Skeletal muscle tissue (tissue), 4 donors: ENCODE measurements around the gene TAGLN3. TPM values are rescaled to one million over a fixed set of nuclear protein-coding genes. Genes with fewer than 3 reads are reported as not detected.

Source experiments
- H3K27ac ChIP-seq: one replicate; pipeline ENCODE4 v1.7.0; 2013; ENCODE audit warnings: mild to moderate bottlenecking, low read depth, low read length, inconsistent platforms
- H3K27me3 ChIP-seq, 3 donors: one replicate each; pipeline ENCODE4 v1.7.0; 2013; ENCODE audit warnings: low read length in 3 of 3; ENCODE audit not compliant: control insufficient read depth in 3 of 3, insufficient read depth in 3 of 3
- H3K36me3 ChIP-seq, 3 donors: one replicate each; pipeline ENCODE4 v1.7.0; 2013; ENCODE audit warnings: low read length in 3 of 3; ENCODE audit not compliant: control insufficient read depth in 3 of 3, insufficient read depth in 3 of 3
- H3K4me1 ChIP-seq, 3 donors: one replicate each; pipeline ENCODE4 v1.7.0; 2013; ENCODE audit warnings: low read length in 3 of 3, mild to moderate bottlenecking in 3 of 3; ENCODE audit not compliant: control insufficient read depth in 3 of 3, insufficient read depth in 3 of 3
- H3K4me3 ChIP-seq, 3 donors: one replicate each; pipeline ENCODE4 v1.7.0; 2013; ENCODE audit warnings: low read length in 3 of 3
- H3K9ac ChIP-seq, 3 donors: one replicate each; pipeline ENCODE4 v1.7.0; 2013; ENCODE audit warnings: low read length in 3 of 3, mild to moderate bottlenecking in 3 of 3, moderate library complexity in 2 of 3, low read depth in 1 of 3
- H3K9me3 ChIP-seq, 3 donors: one replicate each; pipeline ENCODE4 v1.7.0; 2013; ENCODE audit warnings: low read length in 3 of 3; ENCODE audit not compliant: control insufficient read depth in 3 of 3
- total RNA-seq: library from RNA; depleted of rRNA; stranded (reverse); fragments of >200 nt; gene quantifications from one replicate; pipeline ENCODE4 v1.2.3, GENCODE V29; 2014
- donor health status: Osteomylitis.

The TAGLN3 gene
- total RNA-seq, 1 donor from 2014 or later = 0.52 TPM

DNA sequence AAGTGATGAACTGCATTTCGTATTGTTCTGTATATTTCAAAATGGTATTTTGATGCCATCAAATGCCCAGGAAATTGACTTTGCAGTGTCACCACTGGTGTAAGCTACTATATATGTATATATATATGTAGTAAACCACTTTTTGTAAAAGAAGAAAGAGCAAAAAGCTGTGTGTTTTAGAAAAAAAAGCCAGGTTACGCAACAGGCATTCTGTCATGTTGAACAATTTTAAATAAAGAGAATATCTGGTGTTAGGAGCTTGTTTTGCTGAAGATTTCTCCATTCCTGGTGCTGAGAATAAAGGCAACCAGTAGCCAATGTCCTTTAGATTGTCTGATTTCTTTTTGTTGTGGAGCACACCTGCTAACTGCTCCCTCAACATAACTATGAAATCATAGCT lies 23.6 kb upstream of the TAGLN3 start:
- peaks cover 0 to 9% (median 7%) of the 10 kb centered on the region in 3 donors for H3K4me1 ChIP-seq
- H3K27me3 ChIP-seq = no peaks in the 10 kb centered on the region
- no peak overlapping the region for H3K9ac ChIP-seq
- peaks cover 0 to 3% (median 0%) of the 10 kb centered on the region in 3 donors for H3K36me3 ChIP-seq
- no peak overlapping the region for H3K27ac ChIP-seq
- no peak overlapping the region for H3K4me3 ChIP-seq
- H3K9me3 ChIP-seq = no peaks in the 10 kb centered on the region

DNA sequence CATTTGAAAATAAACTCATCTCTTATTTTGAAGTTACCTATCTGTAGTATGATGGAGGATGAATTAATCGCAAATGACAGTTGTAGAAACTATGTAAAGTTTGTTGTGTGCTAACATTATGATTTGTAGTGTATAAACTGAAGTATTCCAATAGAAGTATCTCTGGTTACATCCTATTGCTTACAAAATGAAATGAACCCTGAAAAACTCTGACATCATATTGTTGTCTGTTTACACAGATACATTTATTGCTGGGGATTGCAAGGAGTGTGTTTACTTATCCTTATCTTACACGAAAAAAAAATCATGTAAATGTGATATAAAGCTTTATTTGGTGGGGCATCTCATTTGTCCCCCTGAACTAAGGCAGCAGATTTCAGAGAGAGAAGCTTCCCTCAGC lies 22.5 kb upstream of the TAGLN3 start:
- Histone ChIP-seq H3K27ac (no peak overlapping the region), H3K4me1 (peaks cover 0 to 14% (median 7%) of the 10 kb centered on the region in 3 donors), H3K9me3 (no peaks in the 10 kb centered on the region), H3K27me3 (no peaks in the 10 kb centered on the region), H3K4me3 (no peak overlapping the region), H3K9ac (no peak overlapping the region), H3K36me3 (peaks cover 0 to 3% (median 0%) of the 10 kb centered on the region in 3 donors)

DNA sequence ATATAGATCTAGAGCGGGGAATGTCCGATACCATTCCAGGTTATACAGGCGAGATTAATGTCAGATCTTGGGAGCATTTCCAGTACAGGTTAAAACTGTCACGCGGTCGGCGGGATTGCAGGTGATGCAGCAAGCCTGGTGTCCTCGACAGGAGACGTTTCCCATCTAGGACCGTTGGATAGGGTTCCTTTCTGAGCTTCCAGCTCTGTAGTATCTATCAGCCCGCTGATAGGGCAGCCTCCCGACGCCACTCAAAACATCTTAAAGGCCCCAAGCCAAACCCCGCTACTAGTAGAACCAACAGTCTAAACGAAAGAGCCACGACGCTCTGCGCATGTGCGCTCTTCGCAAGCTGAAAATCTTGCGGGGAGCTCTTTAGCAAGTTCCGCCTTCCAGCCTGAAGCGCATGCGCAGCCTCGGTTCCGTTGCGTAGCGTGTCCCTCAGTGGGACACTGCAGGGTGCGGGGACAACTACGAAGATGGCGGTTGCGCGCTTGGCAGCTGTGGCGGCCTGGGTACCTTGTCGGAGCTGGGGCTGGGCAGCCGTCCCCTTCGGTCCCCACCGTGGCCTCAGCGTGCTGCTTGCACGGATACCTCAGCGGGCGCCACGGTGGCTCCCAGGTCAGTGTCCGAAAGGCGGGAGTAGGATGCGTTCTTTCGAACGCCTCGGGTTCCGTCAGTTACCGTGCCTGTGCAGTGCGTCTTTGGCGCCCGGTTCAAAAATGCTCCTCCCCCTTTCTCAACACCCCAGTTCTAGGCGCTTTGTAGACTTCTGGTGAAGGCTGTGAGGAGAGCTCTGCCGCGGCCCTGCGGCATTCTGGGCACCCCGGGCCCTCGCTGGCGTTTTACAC lies 19.9 kb upstream of the TAGLN3 start, which contains the start of gene ABHD10:
Gene ABHD10, plus strand, starts transcription at position 444 of the 851 bp plus-strand sequence. Its CDS starts 36 bp downstream, at position 480.
- Histone ChIP-seq H3K27ac (peak within 1 kb of the TSS; percentile 69), H3K36me3 (no peaks in the 10 kb centered on the region), H3K4me1 (peaks cover 0 to 16% (median 3%) of the 10 kb centered on the region in 3 donors), H3K9ac (peak within 1 kb of the TSS; percentile 77 to 92 (median 80)), H3K27me3 (no peaks in the 10 kb centered on the region), H3K4me3 (peak within 1 kb of the TSS; percentile 90 to 95 (median 93)), H3K9me3 (no peaks in the 10 kb centered on the region)

- Histone ChIP-seq H3K27me3 (no peaks in the 10 kb centered on the region), H3K4me1 (peaks cover 0 to 16% (median 3%) of the 10 kb centered on the region in 3 donors), H3K9ac (peak overlapping the region; percentile 77 to 92 (median 80)), H3K27ac (peak overlapping the region; percentile 69), H3K9me3 (no peaks in the 10 kb centered on the region), H3K36me3 (no peaks in the 10 kb centered on the region), H3K4me3 (peak overlapping the region; percentile 90 to 95 (median 93))
Observed at GRCh38 chr3:111979434-111980038, 19.2 kb upstream of the TAGLN3 start.

- H3K9me3 ChIP-seq = no peaks in the 10 kb centered on the region
- no peak overlapping the region for H3K9ac ChIP-seq
- H3K4me1 ChIP-seq = peaks cover 0 to 16% (median 3%) of the 10 kb centered on the region in 3 donors
- no peak overlapping the region for H3K27ac ChIP-seq
- H3K4me3 ChIP-seq = no peak overlapping the region
- H3K27me3 ChIP-seq = no peaks in the 10 kb centered on the region
- H3K36me3 ChIP-seq = no peaks in the 10 kb centered on the region
Observed at GRCh38 chr3:111980716-111981456, 17.8 kb upstream of the TAGLN3 start.

- Histone ChIP-seq H3K36me3 (no peaks in the 10 kb centered on the region), H3K9ac (no peak overlapping the region), H3K9me3 (no peaks in the 10 kb centered on the region), H3K27ac (no peak overlapping the region), H3K4me1 (peaks cover 0 to 16% (median 3%) of the 10 kb centered on the region in 3 donors), H3K27me3 (no peaks in the 10 kb centered on the region), H3K4me3 (no peak overlapping the region)
Observed at GRCh38 chr3:111981457-111981763, 17.3 kb upstream of the TAGLN3 start.

GRCh38 chr3:111984636-111985298 lies 14.0 kb upstream of the TAGLN3 start:
- Histone ChIP-seq H3K4me1 (peaks cover 0 to 11% (median 3%) of the 10 kb centered on the region in 3 donors), H3K9ac (peak overlapping the region in 1 of 3 donors; percentile 1), H3K9me3 (no peaks in the 10 kb centered on the region), H3K27me3 (no peaks in the 10 kb centered on the region), H3K4me3 (no peak overlapping the region), H3K36me3 (peaks cover 3 to 14% (median 8%) of the 10 kb centered on the region in 3 donors), H3K27ac (no peak overlapping the region)

- H3K4me1 ChIP-seq = no peaks in the 10 kb centered on the region
- peaks cover 6 to 20% (median 13%) of the 10 kb centered on the region in 3 donors for H3K36me3 ChIP-seq
Observed at GRCh38 chr3:111986800-111987199, 11.9 kb upstream of the TAGLN3 start.

DNA sequence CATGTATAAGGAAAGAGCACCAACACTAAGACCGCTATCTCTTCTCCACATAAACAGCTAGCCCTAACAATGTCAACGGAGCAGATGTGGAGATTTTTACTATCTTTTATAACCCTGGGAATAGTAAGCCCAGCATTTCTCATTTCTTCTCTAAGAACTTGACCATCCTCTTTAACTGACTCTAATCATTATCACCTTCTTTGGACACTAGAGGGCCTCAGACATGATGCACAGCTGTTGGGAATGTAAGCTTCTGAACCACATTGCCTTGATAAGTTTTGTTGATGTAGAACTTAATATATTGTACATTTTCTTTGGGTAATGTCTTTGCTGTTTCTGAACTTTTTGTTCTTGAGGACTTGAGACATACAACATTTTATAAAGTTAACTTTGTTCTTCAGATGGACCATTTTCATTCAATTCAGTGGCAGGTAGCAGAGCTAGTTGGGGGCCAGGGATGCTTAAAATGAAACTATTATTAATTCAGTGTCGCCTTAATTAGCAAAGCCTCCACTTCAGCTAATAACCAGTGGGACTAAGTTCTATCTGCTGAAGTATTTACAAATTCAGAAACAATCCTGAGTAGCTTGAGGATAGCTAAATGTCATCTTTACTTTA lies 9.6 kb upstream of the TAGLN3 start:
- no peaks in the 10 kb centered on the region for H3K27me3 ChIP-seq
- no peaks in the 10 kb centered on the region for H3K4me1 ChIP-seq
- no peak overlapping the region for H3K4me3 ChIP-seq
- no peak overlapping the region for H3K27ac ChIP-seq
- peaks cover 6 to 29% (median 13%) of the 10 kb centered on the region in 3 donors for H3K36me3 ChIP-seq
- no peaks in the 10 kb centered on the region for H3K9me3 ChIP-seq
- H3K9ac ChIP-seq = no peak overlapping the region

More at GRCh38 chr3:111986800-111987199, 11.9 kb upstream of the TAGLN3 start:
- Histone ChIP-seq H3K27ac (no peak overlapping the region), H3K4me3 (no peak overlapping the region), H3K27me3 (no peaks in the 10 kb centered on the region), H3K9me3 (no peaks in the 10 kb centered on the region), H3K9ac (no peak overlapping the region)
